HuH-7.5 (cell line): ENCODE data around the gene CD4.
"Not testable (repeated sequence)": the region's sequence is repeated elsewhere in the genome, so short reads cannot be mapped to it uniquely, and the experiment has no call there.

Source experiments
- DNase-seq: peaks from one replicate; pipeline ENCODE4 v3.0.0; 2011; ENCODE audit warnings: low spot score

The CD4 gene

DNA sequence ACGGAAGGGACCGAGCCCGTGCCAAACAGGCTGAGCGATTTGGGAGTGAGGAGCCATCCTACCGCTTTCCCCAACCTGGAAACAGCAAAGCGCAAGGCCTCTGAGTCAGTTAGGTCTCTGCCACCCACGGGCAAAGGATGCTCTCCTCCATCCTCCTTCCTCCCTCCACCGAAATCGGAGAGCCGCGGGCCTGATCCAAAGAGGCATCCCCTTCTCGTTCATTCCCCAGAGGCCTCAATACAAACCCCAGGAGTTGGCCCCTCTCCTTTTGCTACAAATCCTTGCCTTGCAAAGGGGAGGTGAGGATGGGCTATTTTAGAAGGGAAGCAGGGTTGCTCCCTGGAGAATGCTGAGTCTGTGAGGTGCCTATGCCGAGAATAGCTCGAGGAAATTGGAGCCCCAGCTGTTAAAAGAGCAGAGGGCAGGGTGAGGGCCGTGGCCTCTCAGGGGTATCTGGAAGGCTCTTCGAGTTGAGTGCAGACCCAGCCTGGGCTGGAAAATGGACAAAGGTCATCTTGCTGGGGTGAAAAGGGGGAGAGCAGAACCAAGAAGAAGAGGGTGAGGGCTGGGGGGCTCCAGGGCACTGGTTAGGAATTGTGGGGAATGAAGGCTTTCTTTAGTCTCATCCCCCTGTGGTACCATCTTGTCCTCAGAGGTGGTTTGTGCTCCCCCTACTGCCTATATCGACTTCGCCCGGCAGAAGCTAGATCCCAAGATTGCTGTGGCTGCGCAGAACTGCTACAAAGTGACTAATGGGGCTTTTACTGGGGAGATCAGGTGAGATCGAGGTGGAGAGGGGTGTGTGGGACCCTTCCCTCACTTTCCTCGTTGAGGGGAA, 79.1 kb downstream of the CD4 start:
- DNase-seq: peak; percentile 29

DNA sequence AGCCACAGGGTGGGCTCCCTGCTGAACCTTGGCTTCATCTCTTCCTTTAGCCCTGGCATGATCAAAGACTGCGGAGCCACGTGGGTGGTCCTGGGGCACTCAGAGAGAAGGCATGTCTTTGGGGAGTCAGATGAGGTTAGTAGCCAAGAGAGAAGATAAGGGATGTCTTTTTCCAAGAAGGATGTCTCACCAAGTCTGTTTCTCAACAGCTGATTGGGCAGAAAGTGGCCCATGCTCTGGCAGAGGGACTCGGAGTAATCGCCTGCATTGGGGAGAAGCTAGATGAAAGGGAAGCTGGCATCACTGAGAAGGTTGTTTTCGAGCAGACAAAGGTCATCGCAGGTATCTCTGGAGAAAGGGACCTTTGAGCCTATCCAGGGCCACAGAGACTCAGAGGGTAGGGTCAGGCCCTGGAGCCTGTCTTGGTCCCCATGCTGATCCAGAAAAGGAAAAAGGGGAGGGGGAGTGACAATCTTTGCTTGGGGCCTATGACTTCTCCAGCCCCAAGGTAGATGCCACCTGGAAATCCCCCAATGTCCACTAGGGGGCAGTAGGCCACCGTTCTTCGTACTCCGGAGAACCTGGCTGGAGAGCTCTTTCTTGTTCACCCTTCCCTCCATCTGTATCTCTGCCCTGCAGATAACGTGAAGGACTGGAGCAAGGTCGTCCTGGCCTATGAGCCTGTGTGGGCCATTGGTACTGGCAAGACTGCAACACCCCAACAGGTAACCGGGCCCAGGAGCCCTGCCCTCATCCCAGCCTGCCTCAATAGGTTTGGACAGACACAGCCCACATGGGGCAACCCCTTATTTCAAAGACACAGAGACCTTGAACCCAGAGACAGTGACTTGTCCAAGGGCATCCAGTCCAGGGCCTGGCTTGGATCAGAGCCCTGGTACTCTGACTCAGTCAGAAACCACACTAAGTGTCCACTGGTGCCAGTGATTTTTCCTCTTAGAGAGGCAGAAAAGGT, 80.0 kb downstream of the CD4 start:
- DNase-seq: peak; percentile 88

DNA sequence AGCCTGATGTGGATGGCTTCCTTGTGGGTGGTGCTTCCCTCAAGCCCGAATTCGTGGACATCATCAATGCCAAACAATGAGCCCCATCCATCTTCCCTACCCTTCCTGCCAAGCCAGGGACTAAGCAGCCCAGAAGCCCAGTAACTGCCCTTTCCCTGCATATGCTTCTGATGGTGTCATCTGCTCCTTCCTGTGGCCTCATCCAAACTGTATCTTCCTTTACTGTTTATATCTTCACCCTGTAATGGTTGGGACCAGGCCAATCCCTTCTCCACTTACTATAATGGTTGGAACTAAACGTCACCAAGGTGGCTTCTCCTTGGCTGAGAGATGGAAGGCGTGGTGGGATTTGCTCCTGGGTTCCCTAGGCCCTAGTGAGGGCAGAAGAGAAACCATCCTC, 81.0 kb downstream of the CD4 start:
- not testable (repeated sequence) for DNase-seq
